PFSK-1 (cell line): ENCODE data around the gene ZC3H4.

Experiments used
- FOXP2 ChIP-seq: optimal IDR thresholded peaks from 2 replicates; pipeline ENCODE3; 2011; ENCODE audit warnings: borderline replicate concordance, control low read depth, inconsistent platforms; ENCODE audit not compliant: insufficient read depth; ENCODE audit errors: extremely low read length, extremely low read depth
- POLR2AphosphoS5 ChIP-seq: IDR thresholded peaks from 2 replicates; pipeline ENCODE4 v1.6.1; 2012; ENCODE audit warnings: low read depth, mild to moderate bottlenecking, control low read depth, low read length, moderate library complexity
- SIN3A ChIP-seq: IDR thresholded peaks from 2 replicates; pipeline ENCODE4 v1.6.1; 2012; ENCODE audit warnings: mild to moderate bottlenecking, low read length, moderate library complexity, borderline replicate concordance; ENCODE audit not compliant: insufficient read depth
- TAF1 ChIP-seq: IDR thresholded peaks from 2 replicates; pipeline ENCODE4 v1.6.1; 2012; ENCODE audit warnings: low read length, control low read depth, borderline replicate concordance; ENCODE audit not compliant: insufficient read depth
- TF ChIP-seq, protein P1 (sequence below), 2 experiments: IDR thresholded peaks; 2 replicates each; pipeline versions ENCODE4 v1.6.1 to v1.8.0; 2011 to 2012; ENCODE audit warnings: low read depth in 2 of 2, low read length in 2 of 2, control low read depth in 1 of 2, inconsistent platforms in 1 of 2, mild to moderate bottlenecking in 1 of 2, moderate library complexity in 1 of 2; ENCODE audit not compliant: insufficient read depth in 1 of 2

The ZC3H4 gene

GRCh38 chr19:47066376-47067214 is 47.0 kb downstream of the ZC3H4 start:
- TF ChIP-seq, protein P1, sequence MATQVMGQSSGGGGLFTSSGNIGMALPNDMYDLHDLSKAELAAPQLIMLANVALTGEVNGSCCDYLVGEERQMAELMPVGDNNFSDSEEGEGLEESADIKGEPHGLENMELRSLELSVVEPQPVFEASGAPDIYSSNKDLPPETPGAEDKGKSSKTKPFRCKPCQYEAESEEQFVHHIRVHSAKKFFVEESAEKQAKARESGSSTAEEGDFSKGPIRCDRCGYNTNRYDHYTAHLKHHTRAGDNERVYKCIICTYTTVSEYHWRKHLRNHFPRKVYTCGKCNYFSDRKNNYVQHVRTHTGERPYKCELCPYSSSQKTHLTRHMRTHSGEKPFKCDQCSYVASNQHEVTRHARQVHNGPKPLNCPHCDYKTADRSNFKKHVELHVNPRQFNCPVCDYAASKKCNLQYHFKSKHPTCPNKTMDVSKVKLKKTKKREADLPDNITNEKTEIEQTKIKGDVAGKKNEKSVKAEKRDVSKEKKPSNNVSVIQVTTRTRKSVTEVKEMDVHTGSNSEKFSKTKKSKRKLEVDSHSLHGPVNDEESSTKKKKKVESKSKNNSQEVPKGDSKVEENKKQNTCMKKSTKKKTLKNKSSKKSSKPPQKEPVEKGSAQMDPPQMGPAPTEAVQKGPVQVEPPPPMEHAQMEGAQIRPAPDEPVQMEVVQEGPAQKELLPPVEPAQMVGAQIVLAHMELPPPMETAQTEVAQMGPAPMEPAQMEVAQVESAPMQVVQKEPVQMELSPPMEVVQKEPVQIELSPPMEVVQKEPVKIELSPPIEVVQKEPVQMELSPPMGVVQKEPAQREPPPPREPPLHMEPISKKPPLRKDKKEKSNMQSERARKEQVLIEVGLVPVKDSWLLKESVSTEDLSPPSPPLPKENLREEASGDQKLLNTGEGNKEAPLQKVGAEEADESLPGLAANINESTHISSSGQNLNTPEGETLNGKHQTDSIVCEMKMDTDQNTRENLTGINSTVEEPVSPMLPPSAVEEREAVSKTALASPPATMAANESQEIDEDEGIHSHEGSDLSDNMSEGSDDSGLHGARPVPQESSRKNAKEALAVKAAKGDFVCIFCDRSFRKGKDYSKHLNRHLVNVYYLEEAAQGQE (IDR thresholded peaks at IDR 0.05; ENCODE audit: insufficient read depth in 1 of 2, low read depth in 2 of 2, low read length in 2 of 2) = no peak
- TF ChIP-seq TAF1 (no peak), FOXP2 (no peak)

- TF ChIP-seq TAF1 (no peak), POLR2AphosphoS5 (no peak), SIN3A (no peak), FOXP2 (no peak)
- TF ChIP-seq, protein P1 (IDR thresholded peaks at IDR 0.05; ENCODE audit: insufficient read depth in 1 of 2, low read depth in 2 of 2, low read length in 2 of 2) = no peak
Observed at GRCh38 chr19:47065242-47065641, 48.3 kb downstream of the ZC3H4 start.

DNA sequence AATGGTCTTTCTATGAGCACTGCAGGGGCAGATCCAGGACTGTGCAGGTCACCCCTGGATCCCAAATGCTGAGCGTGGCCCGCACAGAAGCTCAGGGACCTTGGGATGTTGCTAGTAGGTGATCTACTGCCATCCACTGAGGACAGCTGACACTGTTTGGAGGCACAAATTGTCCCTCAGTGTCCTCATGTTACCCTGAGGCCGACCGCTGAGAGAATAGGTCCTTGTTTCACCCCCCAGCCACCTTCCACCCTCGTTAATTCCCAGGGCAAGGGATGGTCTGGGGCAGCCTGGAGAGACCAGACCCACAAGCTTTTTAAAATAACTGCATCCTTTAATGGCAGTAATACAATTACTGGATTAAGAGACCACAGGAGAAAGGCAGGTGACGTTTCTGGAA is 49.7 kb downstream of the ZC3H4 start:
- TF ChIP-seq POLR2AphosphoS5 (no peak), SIN3A (no peak), TAF1 (no peak), FOXP2 (no peak)
- TF ChIP-seq, protein P1 (IDR thresholded peaks at IDR 0.05; ENCODE audit: insufficient read depth in 1 of 2, low read depth in 2 of 2, low read length in 2 of 2) = no peak

GRCh38 chr19:47058621-47059022 is 55.0 kb downstream of the ZC3H4 start:
- TF ChIP-seq POLR2AphosphoS5 = no peak
- no peak for TF ChIP-seq FOXP2
- TF ChIP-seq, protein P1 (IDR thresholded peaks at IDR 0.05; ENCODE audit: insufficient read depth in 1 of 2, low read depth in 2 of 2, low read length in 2 of 2) = no peak
- no peak for TF ChIP-seq SIN3A
- TF ChIP-seq TAF1 = no peak
